Stimulated activated CD4-positive, alpha-beta T cell treated with anti-CD3 and anti-CD28 coated beads, Interleukin-4, amount 100 ng/mL, for 24 hours (primary cell): ENCODE measurements around the gene EEA1.
A peak's percentile ranks its signal among the peaks of the same experiment; 100 is the strongest.

ENCODE experiments used
- DNase-seq: peaks from one replicate; pipeline ENCODE4 v3.0.0-alpha.2; 2020

EEA1 gene

DNA sequence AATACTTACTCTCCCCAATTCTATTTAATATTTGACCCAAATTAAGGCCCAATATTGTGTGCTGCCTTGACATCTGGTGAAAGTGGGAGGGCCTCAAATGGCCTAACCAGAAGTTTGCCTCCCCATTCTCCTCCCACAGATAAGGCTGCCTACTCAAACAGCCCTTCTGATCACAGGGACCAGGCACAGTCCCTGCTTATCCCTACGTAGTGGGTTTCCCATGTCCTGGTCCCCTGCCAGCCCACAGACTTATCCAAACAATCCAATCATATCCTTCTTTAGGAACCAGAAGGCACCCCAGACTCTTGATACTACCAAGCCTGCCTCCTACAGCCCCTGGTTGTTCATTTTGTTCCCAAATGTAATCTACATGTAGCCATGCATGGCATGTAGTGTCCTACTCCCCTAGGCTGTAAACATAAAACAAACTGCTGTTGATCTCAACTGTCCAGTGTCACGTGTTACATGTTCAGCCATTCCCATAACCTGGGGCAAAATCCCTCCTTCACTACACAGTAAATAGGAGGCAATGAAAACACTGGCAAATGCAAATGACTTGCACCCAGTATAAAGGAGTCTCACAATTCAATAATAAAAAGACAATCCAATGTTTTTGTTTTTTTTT lies 49.3 kb downstream of the EEA1 start:
- DNase-seq: no peak

DNA sequence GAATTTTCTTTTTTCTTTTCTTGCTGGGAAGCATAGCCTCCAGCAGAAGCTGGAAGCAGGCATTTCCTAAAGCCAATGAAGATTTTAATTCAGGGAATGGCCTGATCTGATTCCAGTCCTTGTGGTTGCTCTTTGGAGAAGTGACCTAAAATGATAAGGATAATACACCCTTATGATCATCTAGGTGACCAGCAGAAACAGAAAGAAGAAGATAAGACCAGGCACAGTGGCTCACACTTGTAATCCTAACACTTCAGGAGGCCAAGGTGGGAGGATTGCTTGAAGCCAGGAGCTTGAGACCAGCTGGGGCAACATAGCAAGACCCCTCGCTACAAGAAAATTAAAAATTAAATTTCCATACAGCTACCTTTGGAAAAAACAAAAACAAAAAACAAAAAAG lies 51.2 kb downstream of the EEA1 start:
- DNase-seq: no peak

DNA sequence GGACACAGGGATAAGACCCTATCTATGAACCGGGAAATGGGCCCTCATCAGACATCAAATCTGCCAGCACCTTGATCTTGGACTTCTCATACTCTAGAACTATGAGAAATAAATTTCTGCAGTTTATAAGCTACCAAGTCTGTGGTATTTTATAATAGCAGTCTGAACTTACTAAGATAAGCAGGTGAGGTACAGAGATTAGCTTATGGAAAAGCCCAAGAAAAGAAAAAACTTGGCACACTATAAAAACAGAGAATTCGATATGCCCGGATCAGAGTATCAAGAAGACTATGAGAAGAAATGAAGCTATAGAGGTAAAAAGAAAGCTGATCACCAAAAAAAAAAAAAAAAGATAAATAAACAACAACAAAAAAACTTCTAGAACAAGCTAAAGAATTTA lies 52.6 kb downstream of the EEA1 start:
- DNase-seq: no peak

DNA sequence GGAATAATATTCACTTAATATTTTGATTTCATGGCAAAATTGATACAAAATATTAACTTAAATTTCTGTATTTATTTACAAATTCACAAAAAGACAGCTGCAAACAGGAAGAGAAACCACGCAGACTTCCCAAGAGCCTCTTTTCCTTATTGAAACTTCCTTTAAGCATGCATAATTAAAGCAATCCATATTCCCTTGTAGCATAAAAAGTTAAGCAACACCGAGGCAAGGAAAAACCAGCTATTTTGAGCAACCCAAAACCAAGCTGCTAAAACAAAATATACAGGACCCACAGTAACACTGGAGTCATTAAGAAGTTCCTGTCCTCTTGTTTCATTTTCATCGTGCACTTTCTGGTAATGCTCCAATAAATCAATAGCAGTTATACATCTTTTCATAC lies 58.0 kb downstream of the EEA1 start:
- DNase-seq: no peak

GRCh38 chr12:92866418-92866817 lies 62.7 kb downstream of the EEA1 start:
- no peak for DNase-seq

DNA sequence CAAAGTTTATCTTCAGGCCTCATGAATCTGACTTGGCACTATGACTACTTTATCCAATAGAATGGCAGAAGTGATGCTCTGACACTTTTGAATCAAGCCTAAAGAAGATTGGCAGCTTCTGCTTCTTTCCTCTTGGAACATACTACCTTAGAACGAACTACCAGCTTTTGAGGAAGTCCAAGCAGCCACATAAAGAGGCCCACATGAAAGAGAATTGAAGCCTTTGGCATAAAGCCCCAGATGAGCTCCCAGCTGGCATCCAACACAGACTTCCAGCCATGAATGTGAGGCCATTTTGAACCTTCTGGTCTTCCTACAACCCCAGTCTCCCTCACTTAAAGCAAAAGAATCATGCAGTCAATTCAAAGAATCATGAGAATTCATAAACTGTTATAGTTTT lies 65.8 kb downstream of the EEA1 start:
- DNase-seq: no peak

DNA sequence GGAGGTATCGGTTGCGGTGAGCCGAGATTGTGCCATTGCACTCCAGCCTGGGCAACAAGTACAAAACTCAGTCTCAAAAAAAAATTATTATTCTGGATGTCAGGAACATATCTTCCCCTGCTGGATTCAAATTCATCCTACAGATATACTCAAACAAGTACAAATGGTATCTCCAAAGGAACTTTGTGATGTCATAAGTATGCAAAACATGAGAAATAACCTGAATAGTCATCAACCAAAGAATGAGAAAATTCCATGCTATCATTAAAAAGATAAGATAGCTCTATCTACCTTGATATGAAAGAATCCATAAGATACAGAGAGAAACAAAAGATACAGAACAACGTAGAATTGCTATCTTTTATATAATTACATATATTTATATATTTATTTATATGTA lies 67.7 kb downstream of the EEA1 start:
- DNase-seq: no peak

DNA sequence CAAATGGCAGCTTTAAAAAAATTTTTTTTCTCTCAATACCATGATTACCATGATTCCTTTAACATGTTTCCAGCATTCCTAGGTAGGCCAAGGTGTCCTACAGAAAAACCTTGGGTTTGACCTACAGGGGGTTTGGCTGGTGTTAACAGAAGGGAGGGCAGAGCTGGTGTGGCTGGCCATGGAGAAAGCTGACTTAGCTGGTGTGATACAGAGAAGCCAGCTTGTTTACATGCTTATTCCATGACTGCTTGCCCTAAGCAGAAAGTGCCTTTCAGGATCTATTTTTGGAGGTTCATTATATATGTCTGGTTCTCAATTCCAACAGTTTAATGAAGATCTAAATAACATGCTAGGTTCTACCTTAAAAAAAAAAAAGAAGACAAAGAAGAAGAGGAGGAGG lies 68.6 kb downstream of the EEA1 start:
- DNase-seq: no peak

- no peak for DNase-seq
Observed at GRCh38 chr12:92859650-92860386, 69.3 kb downstream of the EEA1 start.

DNA sequence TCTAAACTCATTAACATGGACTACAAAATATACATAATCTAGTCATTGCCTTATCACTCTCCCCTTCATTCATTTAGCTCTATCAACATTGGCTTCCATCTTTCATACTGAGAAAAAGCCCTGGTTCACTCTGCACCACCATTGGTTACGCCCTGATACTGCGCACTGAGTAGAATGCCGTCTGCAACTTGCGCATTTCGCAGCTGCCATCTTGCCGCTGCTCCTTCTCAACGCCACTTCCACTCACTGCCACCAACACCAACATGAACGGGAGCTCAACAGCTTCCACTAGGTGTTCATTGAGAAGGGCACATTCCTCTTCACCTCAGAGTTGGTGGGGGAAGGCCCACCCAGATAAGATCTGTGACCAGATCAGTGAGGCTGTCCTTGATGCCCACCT lies 71.3 kb downstream of the EEA1 start:
- DNase-seq: no peak

GRCh38 chr12:92854344-92854743 lies 74.8 kb downstream of the EEA1 start:
- DNase-seq: no peak

- no peak for DNase-seq
Observed at GRCh38 chr12:92848740-92849139, 80.4 kb downstream of the EEA1 start.

- no peak for DNase-seq
Observed at GRCh38 chr12:92847368-92847767, 81.7 kb downstream of the EEA1 start.

DNA sequence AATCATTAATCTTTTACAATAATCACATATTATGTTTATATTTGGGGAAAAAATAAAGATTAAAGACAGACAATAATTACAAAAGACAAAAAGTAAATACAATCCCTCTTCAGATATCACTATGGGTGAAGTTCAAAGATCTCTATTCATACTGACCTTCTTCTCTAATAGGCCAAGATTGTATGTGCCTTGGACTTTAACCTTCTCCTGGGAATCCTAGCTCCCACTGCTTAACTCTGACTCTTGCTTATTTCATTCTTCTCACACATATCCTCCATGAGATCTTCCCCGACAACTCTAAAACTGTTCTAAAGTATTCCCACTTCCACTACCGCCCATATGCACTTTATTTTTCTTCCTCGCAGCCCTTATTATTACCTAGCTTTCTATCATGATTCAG lies 83.8 kb downstream of the EEA1 start:
- no peak for DNase-seq

GRCh38 chr12:92844151-92844763 lies 84.8 kb downstream of the EEA1 start:
- DNase-seq: no peak

DNA sequence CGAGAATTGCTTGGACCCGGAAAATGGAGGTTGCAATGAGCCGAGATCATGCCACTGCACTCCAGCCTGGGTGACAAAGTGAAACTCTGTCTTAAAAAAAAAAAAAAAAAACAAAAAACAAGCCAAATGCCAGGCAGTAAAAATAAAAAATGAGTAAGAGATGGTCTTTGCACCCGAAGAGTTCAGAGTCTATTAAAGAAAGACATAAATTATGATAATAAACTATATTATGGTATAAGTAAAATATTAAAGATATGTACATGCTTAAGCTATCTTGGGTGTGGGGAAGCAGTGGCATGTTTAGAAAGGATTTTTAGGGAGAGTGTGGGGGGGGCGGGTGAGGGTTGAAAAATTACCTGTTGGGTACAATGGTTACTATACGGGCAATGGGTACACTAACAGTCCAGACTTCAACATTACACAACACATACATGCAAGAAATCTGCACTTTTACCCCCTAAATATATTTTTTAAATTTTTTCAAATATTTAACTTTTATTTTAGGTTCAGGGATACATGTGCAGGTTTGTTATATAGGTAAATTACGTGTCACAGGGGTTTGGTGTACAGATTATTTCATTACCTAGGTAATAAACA lies 99.3 kb downstream of the EEA1 start:
- DNase-seq: no peak

- DNase-seq: no peak
Observed at GRCh38 chr12:92828565-92828964, 100.5 kb downstream of the EEA1 start.

DNA sequence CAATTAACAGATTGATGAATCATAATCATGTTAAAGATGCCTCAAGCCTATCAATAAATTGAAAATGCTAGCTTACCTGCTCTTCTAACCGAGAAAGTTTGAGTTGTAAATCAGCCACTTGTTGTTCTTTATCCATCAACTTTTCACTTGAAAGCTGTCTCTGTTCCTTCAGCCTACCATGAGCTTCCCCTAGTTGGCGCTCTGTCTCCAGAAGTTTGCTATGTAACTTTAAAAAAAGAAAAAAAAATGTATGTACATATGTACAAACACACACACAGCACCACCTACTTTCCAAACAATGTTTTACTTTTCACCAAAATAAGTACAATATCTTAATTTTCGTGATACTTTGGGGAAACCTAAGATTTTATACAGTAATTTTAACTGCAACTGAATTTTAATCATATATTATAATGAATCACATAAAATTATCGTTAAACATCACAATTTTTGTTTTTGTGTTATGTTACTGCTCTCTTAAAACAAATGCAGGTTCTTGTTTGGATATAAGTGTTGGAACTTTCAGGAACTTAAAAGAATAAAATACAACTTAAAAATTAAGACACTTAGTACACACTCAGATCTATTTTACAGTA lies 101.2 kb downstream of the EEA1 start:
- DNase-seq: peak; percentile 35

DNA sequence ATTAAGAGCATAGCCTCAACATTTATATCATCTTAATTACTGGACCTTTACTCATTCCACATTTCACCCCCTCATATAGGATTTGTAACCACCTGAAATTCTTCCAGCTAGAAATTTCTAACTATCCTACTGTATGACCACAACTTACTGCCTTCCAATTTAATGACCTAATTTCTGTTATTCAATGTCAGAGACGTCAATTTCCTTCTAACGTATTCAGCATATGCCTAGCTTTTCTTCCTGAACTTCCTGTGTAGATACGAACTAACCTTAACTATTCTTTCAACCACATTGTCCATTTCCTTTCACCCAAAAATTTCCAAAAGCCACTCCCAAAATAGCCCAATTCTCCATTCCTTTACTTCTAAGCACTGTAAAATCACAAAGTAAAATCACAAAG lies 108.0 kb downstream of the EEA1 start:
- no peak for DNase-seq

- DNase-seq: no peak
Observed at GRCh38 chr12:92814584-92814983, 114.5 kb downstream of the EEA1 start.

DNA sequence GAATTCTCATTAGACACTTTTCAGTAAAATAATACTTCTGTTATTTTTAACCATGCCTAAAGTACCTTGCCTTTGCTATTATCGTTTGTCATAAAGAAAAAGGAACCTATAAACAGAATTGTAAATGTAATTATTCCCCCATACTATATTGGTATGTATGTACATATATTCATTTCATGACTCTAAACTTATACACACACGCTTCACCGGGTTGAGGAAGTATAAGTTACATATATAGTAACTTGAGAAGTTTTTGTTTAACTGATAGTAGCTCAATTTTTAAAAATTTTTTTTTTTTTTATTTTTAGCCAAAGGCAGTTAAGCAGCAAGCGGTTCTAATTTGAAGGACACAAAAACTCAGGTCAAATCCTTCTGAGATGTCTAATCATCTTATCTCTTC lies 118.7 kb downstream of the EEA1 start:
- DNase-seq: no peak

DNA sequence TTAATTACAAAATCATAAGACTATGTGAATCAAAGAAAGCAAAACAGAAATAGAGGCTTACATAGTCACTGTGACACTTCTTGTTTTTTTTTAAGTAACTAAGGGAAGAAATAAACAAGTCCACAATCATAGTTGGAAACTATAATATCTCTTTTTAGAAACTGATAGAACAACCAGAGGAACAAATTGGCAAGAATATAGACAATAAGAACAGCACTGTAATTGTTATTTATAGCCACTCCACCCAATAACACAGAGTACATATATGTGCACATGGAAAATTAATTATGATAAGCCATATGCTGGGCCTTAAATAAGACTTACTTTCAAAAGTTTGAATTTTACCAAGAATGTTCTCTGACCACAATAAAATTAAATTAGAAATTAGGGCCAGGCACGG lies 125.2 kb downstream of the EEA1 start:
- no peak for DNase-seq

GRCh38 chr12:92802906-92803305 lies 126.2 kb downstream of the EEA1 start:
- DNase-seq: no peak

GRCh38 chr12:92796650-92797049 lies 132.4 kb downstream of the EEA1 start:
- no peak for DNase-seq
